Kidney epithelial cell (primary cell): ENCODE results near the gene TOB1. TPM values are rescaled to one million over a fixed set of nuclear protein-coding genes. Genes with fewer than 3 reads are reported as not detected.

ENCODE experiments used
- DNase-seq: peaks from one replicate; pipeline ENCODE4 v3.0.0-alpha.2; 2010; ENCODE audit warnings: low read depth
- H3K27me3 ChIP-seq: 2 replicates; pipeline ENCODE4 v1.6.0; 2011; ENCODE audit warnings: low read length; ENCODE audit not compliant: control insufficient read depth, insufficient read depth
- H3K36me3 ChIP-seq: 2 replicates; pipeline ENCODE4 v1.5.1; 2011; ENCODE audit warnings: low read length; ENCODE audit not compliant: control insufficient read depth, insufficient read depth
- H3K4me3 ChIP-seq: 2 replicates; pipeline ENCODE4 v1.5.1; 2011; ENCODE audit warnings: low read depth, mild to moderate bottlenecking, control low read depth, low read length
- total RNA-seq: library from RNA; depleted of rRNA; stranded (reverse); fragments of >200 nt; gene quantifications from 2 replicates; pipeline ENCODE4 v1.2.3, GENCODE V29; 2015
- TF ChIP-seq, protein P1 (sequence below): IDR thresholded peaks from 2 replicates; pipeline ENCODE4 v1.5.1; 2011; ENCODE audit warnings: mild to moderate bottlenecking, moderate library complexity, low read length, control low read depth, inconsistent platforms; ENCODE audit not compliant: insufficient read depth, poor library complexity, severe bottlenecking

Gene TOB1
- total RNA-seq, 1 donor from 2014 or later, result 11.4 TPM

DNA sequence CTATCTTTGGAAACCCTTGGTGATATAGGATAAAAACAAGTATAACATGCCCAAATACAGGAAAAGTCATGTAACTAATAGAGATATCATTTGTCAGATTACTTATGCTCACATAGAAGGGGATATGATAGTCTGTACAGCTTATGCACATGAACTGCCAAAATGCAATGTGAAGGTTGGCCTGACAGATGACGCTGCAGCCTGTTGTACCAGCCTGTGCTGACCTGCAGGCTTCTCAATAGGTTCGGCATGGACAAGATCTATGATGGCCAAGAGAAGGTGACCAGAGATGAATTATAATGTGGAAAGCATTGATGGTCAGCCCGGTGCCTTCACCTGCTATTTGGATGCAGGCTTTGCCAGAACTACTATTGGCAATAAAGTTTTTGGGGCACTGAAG, 18.1 kb downstream of the TOB1 start:
- H3K4me3 ChIP-seq, result no peak overlapping the region
- no peaks in the 10 kb centered on the region for H3K36me3 ChIP-seq
- no peak for DNase-seq
- no peaks in the 10 kb centered on the region for H3K27me3 ChIP-seq
- TF ChIP-seq, protein P1, sequence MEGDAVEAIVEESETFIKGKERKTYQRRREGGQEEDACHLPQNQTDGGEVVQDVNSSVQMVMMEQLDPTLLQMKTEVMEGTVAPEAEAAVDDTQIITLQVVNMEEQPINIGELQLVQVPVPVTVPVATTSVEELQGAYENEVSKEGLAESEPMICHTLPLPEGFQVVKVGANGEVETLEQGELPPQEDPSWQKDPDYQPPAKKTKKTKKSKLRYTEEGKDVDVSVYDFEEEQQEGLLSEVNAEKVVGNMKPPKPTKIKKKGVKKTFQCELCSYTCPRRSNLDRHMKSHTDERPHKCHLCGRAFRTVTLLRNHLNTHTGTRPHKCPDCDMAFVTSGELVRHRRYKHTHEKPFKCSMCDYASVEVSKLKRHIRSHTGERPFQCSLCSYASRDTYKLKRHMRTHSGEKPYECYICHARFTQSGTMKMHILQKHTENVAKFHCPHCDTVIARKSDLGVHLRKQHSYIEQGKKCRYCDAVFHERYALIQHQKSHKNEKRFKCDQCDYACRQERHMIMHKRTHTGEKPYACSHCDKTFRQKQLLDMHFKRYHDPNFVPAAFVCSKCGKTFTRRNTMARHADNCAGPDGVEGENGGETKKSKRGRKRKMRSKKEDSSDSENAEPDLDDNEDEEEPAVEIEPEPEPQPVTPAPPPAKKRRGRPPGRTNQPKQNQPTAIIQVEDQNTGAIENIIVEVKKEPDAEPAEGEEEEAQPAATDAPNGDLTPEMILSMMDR, result no peak

DNA sequence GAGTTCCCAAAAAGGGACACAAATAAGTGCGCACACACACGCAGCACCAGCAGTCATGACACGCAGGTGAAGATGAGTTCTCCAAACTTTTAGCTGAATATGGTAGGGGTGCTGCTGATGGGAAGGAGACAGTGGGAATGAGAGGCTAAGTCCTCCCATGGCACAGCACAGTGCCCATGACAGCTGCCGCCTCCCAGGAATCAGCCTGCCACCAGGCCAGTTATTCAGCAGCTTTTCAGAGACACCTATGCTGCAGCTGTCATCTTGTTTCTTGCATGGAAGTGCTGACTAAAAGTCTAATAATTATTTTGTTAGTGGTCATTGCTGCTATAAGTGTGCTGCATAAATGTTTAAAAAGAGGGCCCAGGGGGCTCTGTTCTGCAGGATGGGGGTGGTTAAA, 18.6 kb downstream of the TOB1 start:
- no peaks in the 10 kb centered on the region for H3K36me3 ChIP-seq
- no peak overlapping the region for H3K4me3 ChIP-seq
- no peaks in the 10 kb centered on the region for H3K27me3 ChIP-seq
- TF ChIP-seq, protein P1, result no peak
- DNase-seq, result no peak

DNA sequence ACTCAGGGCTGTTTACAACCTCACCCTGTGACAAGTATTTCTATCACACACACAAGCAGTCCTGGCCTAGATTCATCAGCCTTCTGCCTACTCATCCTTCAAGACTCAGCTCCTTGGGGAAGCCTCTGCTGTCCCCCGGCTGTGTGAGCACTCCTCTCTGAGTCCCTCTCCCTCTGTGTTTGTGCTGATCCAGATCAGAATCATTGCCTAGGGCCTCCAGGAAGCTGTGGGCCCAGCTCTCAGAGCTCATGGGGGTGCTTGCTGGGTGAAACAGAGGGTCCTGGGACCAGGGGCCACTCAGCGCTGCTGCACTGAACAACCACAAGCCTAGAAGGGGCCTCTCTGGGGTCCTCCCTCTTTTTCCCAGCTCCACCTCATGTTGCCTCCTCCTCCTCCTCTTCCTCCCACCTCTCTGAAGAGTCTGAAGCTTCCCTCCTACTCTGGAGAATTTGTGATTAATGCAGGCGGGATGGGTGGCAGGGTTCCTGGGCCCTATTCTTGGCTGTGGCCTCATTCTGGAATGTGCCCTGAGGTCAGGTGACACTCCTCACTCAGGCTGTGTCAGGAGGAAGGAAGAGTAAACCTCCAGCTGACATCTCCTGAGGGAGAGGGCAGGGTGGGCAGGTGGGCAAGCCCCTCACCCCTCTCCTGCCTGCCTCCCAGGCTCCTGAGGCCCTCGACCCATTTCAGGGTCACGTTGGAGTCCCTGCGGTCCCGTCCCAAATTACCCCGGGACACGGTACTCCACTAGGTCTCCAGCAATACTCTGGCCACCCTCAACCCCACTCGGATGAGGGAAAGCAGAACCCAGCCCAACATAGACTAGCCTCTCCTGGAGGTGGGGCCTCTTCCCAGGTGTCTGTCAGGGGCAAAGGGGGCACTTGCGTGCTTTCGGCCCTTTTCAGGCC, 20.7 kb downstream of the TOB1 start:
- TF ChIP-seq, protein P1, result no peak
- no peaks in the 10 kb centered on the region for H3K27me3 ChIP-seq
- H3K36me3 ChIP-seq, result no peaks in the 10 kb centered on the region
- H3K4me3 ChIP-seq, result no peak overlapping the region
- DNase-seq, result no peak

DNA sequence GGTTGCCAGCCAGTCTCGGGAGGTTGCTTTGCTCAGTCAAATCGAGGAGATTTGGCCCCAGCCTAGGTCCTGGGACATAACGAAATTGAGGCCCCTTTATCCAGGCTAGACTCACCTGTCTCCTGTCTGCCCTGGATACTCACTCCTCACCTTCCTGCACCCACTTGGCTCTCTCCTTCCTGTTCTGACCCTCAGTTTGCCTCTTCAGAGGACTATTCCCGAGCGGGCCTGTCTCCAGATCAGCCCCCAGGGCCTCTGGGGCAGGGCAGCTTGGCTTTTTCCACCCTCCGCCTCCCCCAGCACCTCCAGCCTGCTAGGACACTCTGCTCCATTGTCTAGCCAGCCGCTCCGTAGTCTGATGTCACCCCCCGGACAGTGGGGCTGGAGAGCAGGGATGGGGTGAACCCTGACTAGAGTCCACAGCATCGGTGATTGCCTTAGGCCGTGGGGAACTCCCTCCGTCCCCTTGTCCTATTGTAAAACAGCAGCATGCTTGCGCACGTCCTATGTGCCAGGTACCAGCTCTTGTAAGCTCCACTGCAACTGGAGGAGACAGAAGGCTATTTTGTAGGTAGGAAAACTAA, 21.9 kb downstream of the TOB1 start:
- H3K36me3 ChIP-seq, result no peaks in the 10 kb centered on the region
- H3K27me3 ChIP-seq, result no peaks in the 10 kb centered on the region
- H3K4me3 ChIP-seq, result no peak overlapping the region
- DNase-seq, result no peak
- TF ChIP-seq, protein P1, result no peak

DNA sequence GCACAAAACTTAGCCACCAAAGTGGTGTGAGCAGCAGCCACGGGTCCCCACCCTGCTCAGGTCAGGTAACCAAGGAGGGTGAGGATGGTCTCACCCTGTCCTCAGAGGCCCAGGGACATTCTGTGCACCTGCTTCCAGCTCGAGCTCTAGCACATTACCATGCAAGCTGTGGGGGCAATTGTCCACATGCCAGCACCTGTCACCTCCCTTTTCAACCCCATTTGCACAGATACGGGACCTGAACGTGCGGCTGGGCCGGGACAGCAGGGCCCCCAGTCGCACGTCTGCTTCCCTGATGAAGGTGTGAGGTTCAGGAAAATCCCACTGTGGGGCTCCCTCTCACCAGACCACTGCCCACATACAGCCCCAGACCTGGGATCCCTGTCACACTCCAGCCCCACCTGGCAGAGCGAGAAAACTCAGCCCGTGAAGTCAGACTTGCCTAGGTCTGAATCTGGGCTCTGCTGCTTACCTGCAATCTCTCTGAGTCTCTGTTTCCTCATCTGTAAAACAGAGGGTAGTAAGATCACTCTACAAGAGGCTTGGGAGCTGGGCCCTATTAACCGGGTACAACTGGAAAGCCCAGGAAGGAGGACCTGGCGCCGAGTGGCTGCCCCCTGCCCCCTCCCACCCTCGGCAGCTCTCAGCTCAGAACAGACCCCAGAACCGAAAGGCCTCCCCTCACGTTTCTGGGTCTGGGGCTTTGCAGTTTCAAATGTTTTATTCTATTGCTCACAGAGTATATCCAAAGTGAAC, 22.8 kb downstream of the TOB1 start:
- Histone ChIP-seq H3K4me3 (no peak overlapping the region), H3K36me3 (no peaks in the 10 kb centered on the region), H3K27me3 (no peaks in the 10 kb centered on the region)
- TF ChIP-seq, protein P1, result no peak
- no peak for DNase-seq
